GM23338 (cell line): ENCODE data around the gene SERPINB6. TPM values are rescaled to one million over a fixed set of nuclear protein-coding genes. Genes with fewer than 3 reads are reported as not detected.

Experiments
- ATAC-seq: fragments of 200-7000 bp; cut with Tn5 transposase; 3 replicates; pipeline ENCODE4 v1.9.1; 2020
- DNase-seq: peaks from one replicate; pipeline ENCODE4 v3.0.0-alpha.2; 2015; ENCODE audit warnings: low spot score
- H2AFZ ChIP-seq: fragments of 200-600 bp; sonication (generic); 2 replicates; pipeline ENCODE4 v1.8.0; 2016; ENCODE audit warnings: antibody characterized with exemption, mild to moderate bottlenecking, moderate library complexity
- H3F3A ChIP-seq: fragments of 200-600 bp; sonication (generic); replicated peaks from 2 replicates; pipeline ENCODE4 v1.8.0; 2017; ENCODE audit warnings: antibody characterized with exemption, mixed run types, low read depth
- H3K27ac ChIP-seq: fragments of 200-600 bp; sonication (generic); 2 replicates; pipeline ENCODE4 v1.6.1; 2016; ENCODE audit warnings: low read depth
- H3K27me3 ChIP-seq: fragments of 200-600 bp; sonication (generic); 2 replicates; pipeline ENCODE4 v1.8.0; 2016; ENCODE audit warnings: mild to moderate bottlenecking, mixed run types, moderate library complexity; ENCODE audit not compliant: insufficient read depth
- H3K36me3 ChIP-seq: fragments of 200-600 bp; sonication (generic); 2 replicates; pipeline ENCODE4 v1.8.0; 2016; ENCODE audit warnings: mild to moderate bottlenecking; ENCODE audit not compliant: insufficient read depth
- H3K4me1 ChIP-seq: fragments of 200-600 bp; sonication (generic); 2 replicates; pipeline ENCODE4 v1.8.0; 2016; ENCODE audit warnings: mild to moderate bottlenecking, moderate library complexity; ENCODE audit not compliant: insufficient read depth
- H3K4me2 ChIP-seq: fragments of 200-600 bp; sonication (generic); 2 replicates; pipeline ENCODE4 v1.7.1; 2017; ENCODE audit warnings: mixed run types
- H3K4me3 ChIP-seq: fragments of 200-600 bp; sonication (generic); 2 replicates; pipeline ENCODE4 v1.6.1; 2016; ENCODE audit warnings: mixed run types
- H3K79me2 ChIP-seq: fragments of 200-600 bp; sonication (generic); replicated peaks from 2 replicates; pipeline ENCODE4 v1.8.0; 2017; ENCODE audit warnings: mild to moderate bottlenecking; ENCODE audit not compliant: insufficient read depth
- H3K9me2 ChIP-seq: fragments of 200-600 bp; sonication (generic); 2 replicates; pipeline ENCODE4 v1.8.0; 2017; ENCODE audit not compliant: insufficient read depth
- H4K20me1 ChIP-seq: fragments of 200-600 bp; sonication (generic); replicated peaks from 2 replicates; pipeline ENCODE4 v1.8.0; 2017; ENCODE audit warnings: mild to moderate bottlenecking; ENCODE audit not compliant: insufficient read depth
- H3K27ac Mint-ChIP-seq: 2 replicates; pipeline ENCODE4 v1.8.0; 2020; ENCODE audit warnings: inconsistent platforms, mild to moderate bottlenecking, moderate library complexity, mixed read lengths
- H3K27me3 Mint-ChIP-seq: 3 replicates; pipeline ENCODE4 v1.8.0; 2022; ENCODE audit warnings: low read depth, mild to moderate bottlenecking, moderate library complexity, mixed read lengths, inconsistent platforms; ENCODE audit not compliant: insufficient read depth, poor library complexity
- H3K36me3 Mint-ChIP-seq: 3 replicates; pipeline ENCODE4 v1.8.0; 2021; ENCODE audit warnings: low read depth, mild to moderate bottlenecking, inconsistent platforms, moderate library complexity, mixed read lengths
- H3K4me1 Mint-ChIP-seq: 3 replicates; pipeline ENCODE4 v1.8.0; 2020; ENCODE audit warnings: mild to moderate bottlenecking, inconsistent platforms, mixed read lengths
- H3K4me3 Mint-ChIP-seq: 3 replicates; pipeline ENCODE4 v1.8.0; 2021; ENCODE audit warnings: moderate library complexity, mild to moderate bottlenecking, inconsistent platforms, mixed read lengths
- H3K9me3 Mint-ChIP-seq: 3 replicates; pipeline ENCODE4 v1.8.0; 2020; ENCODE audit warnings: moderate library complexity, mild to moderate bottlenecking, inconsistent platforms, mixed read lengths
- CREB1 ChIP-seq: fragments of 250-450 bp; sonication (Bioruptor Pico); IDR thresholded peaks from 2 replicates; pipeline ENCODE4 v1.5.0; 2020; ENCODE audit warnings: low read depth, mild to moderate bottlenecking, moderate library complexity
- CTCF ChIP-seq, 2 experiments: fragments of 200-600 bp in 1 of 2; sonication (generic) in 1 of 2; conservative IDR thresholded peaks; 2 replicates each; pipeline versions ENCODE4 v1.5.1 to v1.6.1; 2016 to 2017; ENCODE audit warnings: antibody characterized with exemption in 2 of 2, low read depth in 2 of 2, mild to moderate bottlenecking in 2 of 2, moderate library complexity in 1 of 2
- ETS1 ChIP-seq: IDR thresholded peaks from 2 replicates; pipeline ENCODE4 v1.6.1; 2016; ENCODE audit warnings: antibody characterized with exemption
- EZH2 ChIP-seq: fragments of 200-600 bp; sonication (generic); IDR thresholded peaks from one replicate; pipeline ENCODE4 v1.8.0; 2017; ENCODE audit warnings: antibody characterized with exemption, mild to moderate bottlenecking, low read depth; ENCODE audit not compliant: unreplicated experiment
- EZH2phosphoT487 ChIP-seq: fragments of 200-600 bp; sonication (generic); IDR thresholded peaks from one replicate; pipeline ENCODE4 v1.8.1; 2018; ENCODE audit warnings: antibody characterized with exemption; ENCODE audit not compliant: unreplicated experiment
- JUNB ChIP-seq: IDR thresholded peaks from one replicate; pipeline ENCODE4 v1.6.1; 2016; ENCODE audit warnings: antibody characterized with exemption; ENCODE audit not compliant: unreplicated experiment
- NANOG ChIP-seq: IDR thresholded peaks from 2 replicates; pipeline ENCODE4 v1.6.1; 2016; ENCODE audit warnings: antibody characterized with exemption, borderline replicate concordance
- POLR2AphosphoS5 ChIP-seq: IDR thresholded peaks from 2 replicates; pipeline ENCODE4 v1.6.1; 2016; ENCODE audit warnings: antibody characterized with exemption, low read depth
- REST ChIP-seq: IDR thresholded peaks from one replicate; pipeline ENCODE4 v1.6.1; 2018; ENCODE audit warnings: antibody characterized with exemption; ENCODE audit not compliant: unreplicated experiment
- STAT1 ChIP-seq: IDR thresholded peaks from one replicate; pipeline ENCODE4 v1.6.1; 2016; ENCODE audit warnings: antibody characterized with exemption; ENCODE audit not compliant: unreplicated experiment
- ZNF114 ChIP-seq: fragments of 250-450 bp; sonication (Bioruptor Pico); IDR thresholded peaks from 2 replicates; pipeline ENCODE4 v1.5.0; 2020; ENCODE audit warnings: mild to moderate bottlenecking, moderate library complexity
- ZNF331 ChIP-seq: fragments of 250-450 bp; sonication (Bioruptor Pico); IDR thresholded peaks from 2 replicates; pipeline ENCODE4 v1.5.0; 2020; ENCODE audit warnings: low read depth, mild to moderate bottlenecking, moderate library complexity
- polyA plus RNA-seq: library from polyadenylated mRNA; unstranded; fragments of >200 nt; fragmentation: Nextera tagmentation; extraction: Ambion mirVana; gene quantifications from 2 replicates; pipeline ENCODE4 v1.2.1, GENCODE V29; 2016
- total RNA-seq: library from RNA; depleted of rRNA; stranded (reverse); fragments of >200 nt; shearing (Covaris generic); gene quantifications from 2 replicates; pipeline ENCODE4 v1.2.3, GENCODE V29; 2014
- TF ChIP-seq, protein P1 (sequence below): fragments of 250-450 bp; sonication (Bioruptor Pico); IDR thresholded peaks from 2 replicates; pipeline ENCODE4 v1.5.0; 2020; ENCODE audit warnings: mild to moderate bottlenecking, moderate library complexity

Gene SERPINB6
- total and polyA plus RNA-seq, 2 experiments from 2014 or later: 25.9 to 38.5 TPM

DNA sequence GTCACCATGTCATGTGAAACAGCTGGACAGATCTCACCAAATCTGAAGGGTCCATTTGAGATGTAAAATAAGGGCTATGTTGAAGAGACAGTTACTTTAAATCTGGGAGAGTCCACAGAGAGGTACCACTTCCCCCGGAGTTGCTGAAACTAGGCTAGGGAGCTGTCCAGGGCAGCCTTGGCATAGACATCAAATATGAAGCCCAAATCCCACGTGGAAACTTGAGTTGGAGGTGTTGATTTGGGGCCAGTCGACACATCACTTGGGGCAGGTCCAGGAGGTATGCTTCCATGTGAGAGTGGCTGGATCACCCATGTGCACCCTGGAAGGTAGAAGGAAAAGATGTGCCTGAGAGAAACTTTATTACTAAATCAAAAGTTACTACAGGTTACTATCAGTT is 56.2 kb downstream of the SERPINB6 start:
- Mint-ChIP-seq H3K4me1 (peaks cover 61% of the 10 kb centered on the region), H3K27ac (no peak overlapping the region), H3K36me3 (no peaks in the 10 kb centered on the region), H3K9me3 (peaks cover 3% of the 10 kb centered on the region; the same call in 2 of the 3 replicates), H3K4me3 (no peak overlapping the region), H3K27me3 (peaks cover 7% of the 10 kb centered on the region)
- Histone ChIP-seq H4K20me1 (no peaks in the 10 kb centered on the region), H3K27me3 (no peaks in the 10 kb centered on the region), H3K36me3 (no peaks in the 10 kb centered on the region), H3F3A (peaks cover 4% of the 10 kb centered on the region; the same call in 1 of the 2 replicates), H3K27ac (no peak overlapping the region), H3K79me2 (no peaks in the 10 kb centered on the region), H3K4me1 (peaks cover 49% of the 10 kb centered on the region), H3K9me2 (peaks cover 4% of the 10 kb centered on the region; the same call in 1 of the 2 replicates), H3K4me3 (no peak overlapping the region), H3K4me2 (no peak overlapping the region), H2AFZ (no peak overlapping the region)
- ATAC-seq (no peak), DNase-seq (no peak)
- TF ChIP-seq CREB1 (CRISPR knock-in tag) (no peak), REST (no peak), STAT1 (no peak), JUNB (no peak), EZH2phosphoT487 (no peak), ZNF114 (no peak), CTCF (conservative IDR thresholded peaks at IDR 0.05; ENCODE audit: low read depth in 2 of 2) (no peak), ZNF331 (CRISPR knock-in tag) (no peak), POLR2AphosphoS5 (no peak), NANOG (no peak), EZH2 (no peak), ETS1 (no peak)
- TF ChIP-seq, protein P1, sequence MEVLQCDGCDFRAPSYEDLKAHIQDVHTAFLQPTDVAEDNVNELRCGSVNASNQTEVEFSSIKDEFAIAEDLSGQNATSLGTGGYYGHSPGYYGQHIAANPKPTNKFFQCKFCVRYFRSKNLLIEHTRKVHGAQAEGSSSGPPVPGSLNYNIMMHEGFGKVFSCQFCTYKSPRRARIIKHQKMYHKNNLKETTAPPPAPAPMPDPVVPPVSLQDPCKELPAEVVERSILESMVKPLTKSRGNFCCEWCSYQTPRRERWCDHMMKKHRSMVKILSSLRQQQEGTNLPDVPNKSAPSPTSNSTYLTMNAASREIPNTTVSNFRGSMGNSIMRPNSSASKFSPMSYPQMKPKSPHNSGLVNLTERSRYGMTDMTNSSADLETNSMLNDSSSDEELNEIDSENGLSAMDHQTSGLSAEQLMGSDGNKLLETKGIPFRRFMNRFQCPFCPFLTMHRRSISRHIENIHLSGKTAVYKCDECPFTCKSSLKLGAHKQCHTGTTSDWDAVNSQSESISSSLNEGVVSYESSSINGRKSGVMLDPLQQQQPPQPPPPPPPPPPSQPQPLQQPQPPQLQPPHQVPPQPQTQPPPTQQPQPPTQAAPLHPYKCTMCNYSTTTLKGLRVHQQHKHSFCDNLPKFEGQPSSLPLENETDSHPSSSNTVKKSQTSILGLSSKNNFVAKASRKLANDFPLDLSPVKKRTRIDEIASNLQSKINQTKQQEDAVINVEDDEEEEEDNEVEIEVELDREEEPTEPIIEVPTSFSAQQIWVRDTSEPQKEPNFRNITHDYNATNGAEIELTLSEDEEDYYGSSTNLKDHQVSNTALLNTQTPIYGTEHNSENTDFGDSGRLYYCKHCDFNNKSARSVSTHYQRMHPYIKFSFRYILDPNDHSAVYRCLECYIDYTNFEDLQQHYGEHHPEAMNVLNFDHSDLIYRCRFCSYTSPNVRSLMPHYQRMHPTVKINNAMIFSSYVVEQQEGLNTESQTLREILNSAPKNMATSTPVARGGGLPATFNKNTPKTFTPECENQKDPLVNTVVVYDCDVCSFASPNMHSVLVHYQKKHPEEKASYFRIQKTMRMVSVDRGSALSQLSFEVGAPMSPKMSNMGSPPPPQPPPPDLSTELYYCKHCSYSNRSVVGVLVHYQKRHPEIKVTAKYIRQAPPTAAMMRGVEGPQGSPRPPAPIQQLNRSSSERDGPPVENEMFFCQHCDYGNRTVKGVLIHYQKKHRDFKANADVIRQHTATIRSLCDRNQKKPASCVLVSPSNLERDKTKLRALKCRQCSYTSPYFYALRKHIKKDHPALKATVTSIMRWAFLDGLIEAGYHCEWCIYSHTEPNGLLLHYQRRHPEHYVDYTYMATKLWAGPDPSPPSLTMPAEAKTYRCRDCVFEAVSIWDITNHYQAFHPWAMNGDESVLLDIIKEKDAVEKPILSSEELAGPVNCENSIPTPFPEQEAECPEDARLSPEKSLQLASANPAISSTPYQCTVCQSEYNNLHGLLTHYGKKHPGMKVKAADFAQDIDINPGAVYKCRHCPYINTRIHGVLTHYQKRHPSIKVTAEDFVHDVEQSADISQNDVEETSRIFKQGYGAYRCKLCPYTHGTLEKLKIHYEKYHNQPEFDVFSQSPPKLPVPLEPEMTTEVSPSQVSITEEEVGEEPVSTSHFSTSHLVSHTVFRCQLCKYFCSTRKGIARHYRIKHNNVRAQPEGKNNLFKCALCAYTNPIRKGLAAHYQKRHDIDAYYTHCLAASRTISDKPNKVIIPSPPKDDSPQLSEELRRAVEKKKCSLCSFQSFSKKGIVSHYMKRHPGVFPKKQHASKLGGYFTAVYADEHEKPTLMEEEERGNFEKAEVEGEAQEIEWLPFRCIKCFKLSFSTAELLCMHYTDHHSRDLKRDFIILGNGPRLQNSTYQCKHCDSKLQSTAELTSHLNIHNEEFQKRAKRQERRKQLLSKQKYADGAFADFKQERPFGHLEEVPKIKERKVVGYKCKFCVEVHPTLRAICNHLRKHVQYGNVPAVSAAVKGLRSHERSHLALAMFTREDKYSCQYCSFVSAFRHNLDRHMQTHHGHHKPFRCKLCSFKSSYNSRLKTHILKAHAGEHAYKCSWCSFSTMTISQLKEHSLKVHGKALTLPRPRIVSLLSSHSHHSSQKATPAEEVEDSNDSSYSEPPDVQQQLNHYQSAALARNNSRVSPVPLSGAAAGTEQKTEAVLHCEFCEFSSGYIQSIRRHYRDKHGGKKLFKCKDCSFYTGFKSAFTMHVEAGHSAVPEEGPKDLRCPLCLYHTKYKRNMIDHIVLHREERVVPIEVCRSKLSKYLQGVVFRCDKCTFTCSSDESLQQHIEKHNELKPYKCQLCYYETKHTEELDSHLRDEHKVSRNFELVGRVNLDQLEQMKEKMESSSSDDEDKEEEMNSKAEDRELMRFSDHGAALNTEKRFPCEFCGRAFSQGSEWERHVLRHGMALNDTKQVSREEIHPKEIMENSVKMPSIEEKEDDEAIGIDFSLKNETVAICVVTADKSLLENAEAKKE: no peak
